Measurements from ENCODE around the gene CDCA4.

CDCA4 gene

GRCh38 chr14:104989236-104989950 is 31.5 kb downstream of the CDCA4 start:
- no peak for DNase-seq (ENCODE audit: low read depth)

- no peak for DNase-seq (ENCODE audit: low read depth)
Observed at GRCh38 chr14:104986487-104987164, 34.3 kb downstream of the CDCA4 start.

DNA sequence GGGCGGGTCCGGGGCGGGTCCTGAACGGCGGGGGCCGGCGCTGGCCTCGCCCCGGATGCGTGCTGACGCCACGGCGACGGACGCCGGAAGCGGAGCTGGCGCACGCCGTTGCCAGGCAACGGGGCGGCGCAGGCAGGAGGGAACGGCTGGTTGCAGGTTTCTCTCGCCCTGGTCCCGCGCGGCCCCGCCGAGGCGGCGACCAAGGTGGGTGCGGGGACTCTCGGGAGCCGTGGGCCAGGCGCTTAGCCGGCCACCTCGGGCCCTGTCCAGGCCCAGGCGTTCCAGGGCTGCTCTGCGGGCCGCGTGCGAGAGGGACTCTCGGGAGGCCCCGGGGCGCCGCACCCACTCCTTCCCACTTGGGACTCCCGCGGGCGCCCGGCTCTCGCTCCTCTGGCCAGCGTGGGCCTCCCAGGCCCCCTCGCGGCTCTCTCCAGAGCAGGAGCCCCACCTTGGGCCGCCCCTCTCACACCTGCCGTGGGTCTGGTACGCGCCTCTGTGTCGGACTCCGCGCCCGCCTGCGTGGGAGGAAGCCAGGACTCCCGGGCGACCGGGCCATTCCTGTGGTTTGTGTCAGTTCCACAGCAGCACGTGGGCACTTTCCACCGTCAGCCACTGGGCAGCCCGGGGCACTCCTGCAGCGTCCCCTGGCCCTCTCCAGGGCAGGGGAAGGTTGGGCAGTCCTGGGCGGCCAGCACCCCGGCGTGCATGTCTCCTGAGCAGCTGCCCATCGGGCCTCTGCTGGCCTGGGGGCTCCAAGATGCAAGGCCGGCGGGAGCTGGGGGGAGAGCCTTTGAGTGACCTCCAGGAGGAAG is 35.0 kb downstream of the CDCA4 start, which contains the start of gene CLBA1:
CLBA1 (plus strand) TSS at position 114 of the 812 bp plus-strand sequence; CDS start at position 758, 644 bp downstream.
- DNase-seq (ENCODE audit: low read depth) = peak; percentile 89

- DNase-seq (ENCODE audit: low read depth) = no peak
Observed at GRCh38 chr14:104984056-104984894, 36.6 kb downstream of the CDCA4 start.

DNA sequence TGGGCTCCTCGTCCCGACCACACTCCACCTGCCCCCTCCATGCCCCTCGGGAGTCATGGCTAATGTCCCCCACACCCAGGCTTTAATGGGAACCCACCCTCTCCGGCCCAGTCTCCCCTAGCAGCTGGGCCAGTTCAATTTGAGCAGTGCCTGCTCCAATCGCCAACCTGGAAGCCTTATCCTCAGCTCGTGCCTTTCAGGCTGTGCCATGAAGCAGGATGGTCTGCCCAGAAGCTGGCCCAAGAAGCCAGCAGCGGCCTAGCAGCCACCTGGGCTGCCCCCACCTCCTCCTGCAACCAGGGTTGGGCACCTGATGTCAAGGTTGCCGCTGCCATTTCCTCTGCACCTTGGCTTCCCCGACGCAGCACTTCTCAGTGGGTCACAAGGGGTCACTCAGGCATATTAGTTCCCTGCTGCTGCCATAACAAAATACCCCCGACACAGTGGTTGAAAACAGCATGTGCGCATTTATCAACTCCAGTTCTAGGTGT is 37.6 kb downstream of the CDCA4 start:
- no peak for DNase-seq (ENCODE audit: low read depth)

DNA sequence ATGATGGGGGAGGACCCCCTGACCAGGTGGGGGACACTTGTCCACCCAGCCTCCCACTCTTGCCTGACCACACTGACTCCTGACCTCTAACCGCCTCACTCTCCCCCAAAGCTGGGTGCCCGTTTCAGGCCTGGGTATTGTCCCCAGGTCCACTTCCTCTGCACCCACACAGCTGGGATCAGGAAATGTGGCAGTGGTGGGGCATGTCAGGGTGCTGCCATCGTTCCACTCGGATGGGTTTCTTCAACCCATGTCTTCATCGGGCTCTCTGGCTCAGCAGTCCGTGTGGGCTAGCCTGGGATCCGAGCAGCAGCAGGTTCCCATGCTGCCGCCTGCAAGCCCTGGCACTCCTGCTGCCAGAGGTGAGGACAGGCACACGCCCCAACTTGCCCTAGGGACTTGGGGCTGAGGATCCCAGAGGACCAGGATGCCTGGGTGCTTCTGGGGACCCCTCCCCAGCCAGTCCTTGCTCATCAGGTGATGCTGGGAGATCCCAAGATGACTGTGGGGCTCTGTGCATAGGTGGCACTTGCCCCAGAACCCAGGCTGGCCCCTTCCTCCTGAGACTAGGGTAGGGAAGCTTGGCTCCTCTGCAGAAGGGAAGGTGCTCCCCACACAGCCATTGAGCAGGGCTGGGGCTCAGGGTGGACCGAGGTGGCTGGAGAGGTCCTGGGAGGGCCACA is 38.2 kb downstream of the CDCA4 start:
- DNase-seq (ENCODE audit: low read depth) = no peak

GRCh38 chr14:104981699-104982541 is 39.0 kb downstream of the CDCA4 start:
- no peak for DNase-seq (ENCODE audit: low read depth)

GRCh38 chr14:104980611-104981531 is 40.0 kb downstream of the CDCA4 start:
- DNase-seq (ENCODE audit: low read depth) = no peak

GRCh38 chr14:104979758-104980610 is 40.9 kb downstream of the CDCA4 start:
- DNase-seq (ENCODE audit: low read depth) = peak; percentile 56

DNA sequence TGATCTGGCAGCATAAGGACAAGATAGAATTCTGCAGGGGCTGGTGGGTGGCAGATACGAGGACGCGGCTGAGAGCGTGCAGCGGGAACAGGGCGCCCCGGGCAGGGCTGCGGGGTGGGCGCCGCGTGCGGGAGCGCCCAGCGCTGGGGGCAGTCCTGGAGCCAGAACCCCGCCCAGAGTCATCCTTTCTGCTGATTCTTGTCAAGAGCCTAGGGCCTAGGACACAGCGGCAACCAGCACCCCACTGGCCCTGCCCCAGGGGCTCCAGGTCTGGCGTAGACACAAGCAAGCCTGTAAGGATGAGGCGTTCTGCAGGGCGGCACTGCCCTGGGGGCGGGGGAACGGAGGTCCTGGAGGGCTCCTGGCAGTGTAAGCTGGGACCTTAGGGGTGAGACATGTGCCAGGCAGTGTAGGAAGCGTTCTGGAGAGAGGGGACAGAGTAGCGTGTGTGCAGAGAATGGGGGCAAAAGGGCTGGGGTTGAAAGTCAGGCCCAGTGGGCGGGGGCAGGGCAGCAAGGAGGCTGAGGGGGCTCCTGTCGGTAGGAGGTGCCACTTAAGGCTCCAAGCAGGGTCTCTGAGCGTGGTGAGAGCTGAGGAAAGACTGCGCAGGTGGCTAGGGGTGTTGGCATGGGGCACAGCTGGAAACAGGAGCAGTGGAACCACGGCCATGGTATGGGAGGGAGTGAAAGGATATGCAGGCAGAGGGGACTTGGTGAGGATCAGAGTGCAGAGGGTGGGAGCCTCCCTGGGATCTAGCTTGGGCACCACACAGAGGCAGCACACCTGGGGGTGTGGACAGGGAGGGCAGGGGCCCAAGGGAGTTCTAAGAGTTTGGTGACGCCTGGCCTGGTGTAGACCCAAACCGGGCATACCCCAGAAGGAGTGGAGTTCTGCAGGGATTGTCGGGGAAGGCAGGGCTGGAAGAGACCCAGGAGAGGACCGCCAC is 41.9 kb downstream of the CDCA4 start:
- no peak for DNase-seq (ENCODE audit: low read depth)

- peak; percentile 75 for DNase-seq (ENCODE audit: low read depth)
Observed at GRCh38 chr14:104977681-104978653, 42.9 kb downstream of the CDCA4 start, which contains the start of gene AHNAK2. TSS of gene AHNAK2 (minus strand) at chr14:104978374. CDS start at chr14:104978237, 137 bp downstream.

DNA sequence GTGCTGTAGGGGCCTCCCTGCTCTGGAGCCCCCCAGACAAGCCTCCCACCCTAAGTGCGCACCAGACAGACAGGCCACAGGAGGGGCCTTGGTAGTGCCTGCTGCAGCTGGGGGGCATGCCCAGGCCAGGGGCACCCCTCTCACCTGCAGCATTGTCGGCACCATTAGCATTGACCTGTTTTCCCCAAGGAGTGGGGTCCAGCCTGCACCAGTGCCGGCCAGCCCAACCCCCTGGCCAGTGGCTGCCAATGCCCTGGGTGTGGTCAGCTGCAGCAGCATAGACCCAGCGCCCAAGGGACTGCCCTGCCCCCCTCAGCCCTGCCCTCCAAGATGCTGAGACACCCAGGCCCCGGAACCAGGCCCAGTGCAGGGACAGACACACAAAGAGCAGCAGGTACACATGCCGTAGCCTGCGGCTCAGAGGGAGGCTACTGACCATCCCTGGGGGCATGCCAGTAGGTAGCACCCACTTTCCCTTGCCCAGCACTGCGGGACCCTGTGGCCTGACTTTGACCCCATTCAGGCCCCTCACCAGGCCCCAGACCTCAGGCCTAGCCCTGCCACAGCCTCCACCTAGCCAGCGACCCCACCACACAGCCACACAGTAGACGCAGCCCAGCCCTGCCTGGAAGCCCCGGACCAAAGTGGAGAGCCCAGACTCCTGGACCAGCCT is 43.7 kb downstream of the CDCA4 start:
- DNase-seq (ENCODE audit: low read depth) = no peak

DNA sequence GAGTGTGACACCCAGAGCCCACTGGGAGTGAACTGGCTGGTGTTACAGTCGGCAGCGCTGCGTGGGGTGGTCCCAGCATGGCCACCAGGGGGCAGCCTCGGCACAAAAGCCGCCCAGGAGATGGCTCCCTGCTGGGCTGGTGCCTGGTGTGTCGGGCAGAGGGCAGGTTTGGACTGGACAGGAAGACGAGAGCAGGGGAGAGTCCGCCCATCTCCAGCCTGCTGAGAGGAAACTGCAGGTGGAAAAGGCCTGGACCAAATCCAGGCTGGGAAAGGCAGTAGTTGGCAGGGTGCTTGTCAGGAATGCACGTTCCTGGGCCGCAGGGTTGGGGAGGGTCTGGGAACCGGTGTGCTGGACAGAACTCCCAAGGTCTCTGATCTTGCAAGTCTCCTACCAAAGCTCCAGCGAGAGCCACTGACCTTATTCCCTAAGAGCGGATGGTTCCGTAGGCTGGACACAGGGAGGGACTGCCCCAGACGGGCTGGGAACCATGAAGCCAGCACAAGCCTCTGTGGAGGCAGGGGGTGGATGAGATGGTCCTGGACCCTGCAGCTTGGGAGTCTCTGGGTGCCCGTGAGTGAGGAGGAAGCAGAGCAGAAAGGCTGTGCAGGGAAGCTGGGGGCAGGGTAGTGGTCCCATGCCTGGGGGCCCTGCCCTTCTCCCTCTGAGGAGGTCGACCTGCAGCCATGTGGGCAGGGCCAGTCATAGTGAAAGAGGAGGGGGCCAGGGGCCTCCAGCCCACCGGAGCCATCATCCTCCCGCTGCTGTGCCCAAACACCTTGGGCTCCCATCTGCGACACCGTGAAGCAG is 44.5 kb downstream of the CDCA4 start:
- peak; percentile 67 for DNase-seq (ENCODE audit: low read depth)
